Heart left ventricle (tissue), 16 donors: ENCODE results near the gene DKK2. TPM values are rescaled to one million over a fixed set of nuclear protein-coding genes. Genes with fewer than 3 reads are reported as not detected.

ENCODE experiments used
- ATAC-seq, 4 donors: fragments of 200-7000 bp; cut with Tn5 transposase; one replicate each; pipeline ENCODE4 v1.9.1; 2020 to 2022; ENCODE audit warnings: moderate library complexity in 4 of 4, mild to moderate bottlenecking in 3 of 4, moderate number of reproducible peaks in 1 of 4
- DNase-seq, 5 donors: peaks; one replicate each; pipeline ENCODE4 v3.0.0-alpha.2; 2020
- H3K27ac ChIP-seq, 12 donors: fragments of 200-600 bp; sonication (generic) in 4 of 12; one replicate each; pipeline versions ENCODE4 v1.5.0 to v1.8.0; 2016 to 2022; ENCODE audit warnings: mild to moderate bottlenecking in 2 of 12
- H3K27me3 ChIP-seq, 9 donors: fragments of 200-600 bp; sonication (generic) in 2 of 9; one replicate each; pipeline versions ENCODE4 v1.5.1 to v1.8.0; 2016 to 2022; ENCODE audit warnings: mild to moderate bottlenecking in 3 of 9
- H3K36me3 ChIP-seq, 9 donors: fragments of 200-600 bp; sonication (generic) in 2 of 9; one replicate each; pipeline versions ENCODE4 v1.5.0 to v1.8.0; 2018 to 2022; ENCODE audit warnings: mild to moderate bottlenecking in 2 of 9
- H3K4me1 ChIP-seq, 12 donors: fragments of 200-600 bp; sonication (generic) in 4 of 12; one replicate each; pipeline versions ENCODE4 v1.5.0 to v1.8.0; 2016 to 2022; ENCODE audit warnings: mild to moderate bottlenecking in 3 of 12
- H3K4me3 ChIP-seq, 12 donors: fragments of 200-600 bp; sonication (generic) in 4 of 12; one replicate each; pipeline versions ENCODE4 v1.5.0 to v1.8.0; 2017 to 2022; ENCODE audit warnings: mild to moderate bottlenecking in 9 of 12, moderate library complexity in 4 of 12
- H3K9me3 ChIP-seq, 12 donors: fragments of 200-600 bp; sonication (generic) in 4 of 12; one replicate each; pipeline versions ENCODE4 v1.5.0 to v1.8.0; 2016 to 2022; ENCODE audit warnings: mild to moderate bottlenecking in 1 of 12
- CTCF ChIP-seq, 12 donors: fragments of 200-600 bp; sonication (generic) in 4 of 12; IDR thresholded peaks; one replicate each; pipeline versions ENCODE4 v1.5.0 to v1.8.0; 2018 to 2022; ENCODE audit warnings: antibody characterized with exemption in 12 of 12, mild to moderate bottlenecking in 5 of 12
- POLR2A ChIP-seq, 2 donors: fragments of 450-650 bp; IDR thresholded peaks; one replicate each; pipeline ENCODE4 v1.6.1; 2017; ENCODE audit warnings: antibody characterized with exemption in 2 of 2, mild to moderate bottlenecking in 2 of 2, moderate library complexity in 2 of 2
- WGBS, 4 donors: extraction: QIAGEN DNeasy Blood & Tissue Kit in 2 of 4; methylation state at CpG; one replicate each; pipeline versions ENCODE4 v1.1.5 to v1.1.7; 2013 to 2018; 5-methylcytosine and 5-hydroxymethylcytosine counted together
- intact Hi-C, 10 donors: fragments of 100-400 bp; cut with DNase I; formaldehyde crosslinking; loops; one replicate each; pipeline versions ENCODE4 v1.11.1 to v1.14.2; 2022
- polyA plus RNA-seq, 2 donors: library from polyadenylated mRNA; stranded (reverse); fragments of 200-250 nt; gene quantifications; one replicate each; pipeline ENCODE4 v1.2.3, GENCODE V29; 2013
- total RNA-seq, 9 donors: library from RNA; depleted of rRNA in 2 of 9; stranded (reverse); fragments of >200 nt in 2 of 9; fragmentation: NEBNext Ultra II Directional in 3 of 9; extraction: Animal tissue kit (Norgen Biotek cat#: 25700) in 3 of 9; gene quantifications; one replicate each; pipeline versions ENCODE4 v1.1.0 to v1.2.4, GENCODE V29; 2016 to 2023
- donor health status: ischemic (EF 13 %, LVEDD 7.1; RV severe dilation, severe dysfunction).
- donor health status: healthy with polysubstance abuse.
- donor health status: DM: no; HTN: yes; CAD: no.
- donor health status: DM: no; HTN: no; CAD: no.
- donor health status: ischemic (EF 25% LVEDD 6.9; RV normal size, moderate dysfunction).
- donor health status: ischemic (EF 25% LVEDD 5.7; RV mildly dilated, moderate dysfunction).
- donor health status: healthy.
- donor health status: DM: yes; HTN: yes; CAD: no.
- donor health status: ischemic (EF 35%, LVEDD 5.7; RV mildly dilated, moderate dysfunction).
- donor health status: nonischemic (EF 11% LVEDD 7.7; RV severe dilation, severe dysfunction).
- donor health status: DM: yes; HTN: yes; CAD: no.
- donor health status: PGD.
- donor health status: ischemic (EF 29% LVEDD 5.4; RV normal size, mild dysfunction).
- donor health status: nonischemic (EF 23%, LVEDD 6.1; RV moderate dilation, normal function).

Gene DKK2
- total and polyA plus RNA-seq, 11 donors, result 0.40 to 2.5 (median 0.84) TPM; not detected in 1

GRCh38 chr4:107034996-107035818 is 906 bp downstream of the DKK2 start:
- H3K27me3 ChIP-seq, result peaks cover 16 to 83% (median 46%) of the 10 kb centered on the region in 9 donors
- H3K4me1 ChIP-seq, result peaks cover 0 to 35% (median 16%) of the 10 kb centered on the region in 12 donors
- DNase-seq (peak in 1 of 5 donors; percentile 47), ATAC-seq (peak in 2 of 4 donors; percentile 32 to 34)
- TF ChIP-seq CTCF (IDR thresholded peaks at IDR 0.05) (no peak), POLR2A (IDR thresholded peaks at IDR 0.05) (no peak)
- no peak overlapping the region for H3K27ac ChIP-seq
- intact Hi-C loops, result loop anchor here in 3 of 10 donors (5.0 to 10.0 kb wide), 4 partner anchors 147 to 697 kb away; no protein-coding TSS in a partner anchor
- 2 to 5% (median 3%) methylated on average over 27 to 39 of the region's 39 CpGs for WGBS, 4 donors
- no peaks in the 10 kb centered on the region for H3K9me3 ChIP-seq
- no peaks in the 10 kb centered on the region for H3K36me3 ChIP-seq
- peak overlapping the region; percentile 17 to 55 (median 42) for H3K4me3 ChIP-seq

GRCh38 chr4:107034091-107034995 is 1.8 kb downstream of the DKK2 start:
- intact Hi-C loops, result loop anchor here in 2 of 10 donors (10.0 kb wide), 2 partner anchors 150 to 630 kb away; no protein-coding TSS in a partner anchor
- no peak overlapping the region for H3K27ac ChIP-seq
- H3K4me1 ChIP-seq, result peaks cover 0 to 35% (median 16%) of the 10 kb centered on the region in 12 donors
- WGBS, 4 donors, result 2 to 6% (median 4%) methylated on average over 29 to 39 of the region's 39 CpGs
- peak in 3 of 12 donors; percentile 25 to 36 (median 32) for TF ChIP-seq CTCF (IDR thresholded peaks at IDR 0.05)
- no peak for TF ChIP-seq POLR2A (IDR thresholded peaks at IDR 0.05)
- no peaks in the 10 kb centered on the region for H3K36me3 ChIP-seq
- DNase-seq (peak in 4 of 5 donors; percentile 9 to 51 (median 20)), ATAC-seq (peak in 2 of 4 donors; percentile 58 to 69)
- H3K4me3 ChIP-seq, result peak overlapping the region in 9 of 12 donors; percentile 21 to 54 (median 28)
- H3K9me3 ChIP-seq, result no peaks in the 10 kb centered on the region
- H3K27me3 ChIP-seq, result peaks cover 16 to 79% (median 46%) of the 10 kb centered on the region in 9 donors

- Histone ChIP-seq H3K4me3 (no peak overlapping the region), H3K9me3 (peaks cover 0 to 8% (median 0%) of the 10 kb centered on the region in 12 donors), H3K36me3 (no peaks in the 10 kb centered on the region), H3K4me1 (no peaks in the 10 kb centered on the region), H3K27me3 (peaks cover 0 to 17% (median 0%) of the 10 kb centered on the region in 9 donors), H3K27ac (no peak overlapping the region)
- no peak for ATAC-seq
- TF ChIP-seq POLR2A (IDR thresholded peaks at IDR 0.05) (no peak), CTCF (IDR thresholded peaks at IDR 0.05) (no peak)
- WGBS, 4 donors, result 54 to 79% (median 71%) methylated on average over 1 of the region's 1 CpG
- no peak for DNase-seq
- intact Hi-C loops, result no loop called here
These were observed 8.7 kb downstream of the DKK2 start for GRCh38 chr4:107027379-107027778.
